HFFc6 (cell line): ENCODE data around the gene USH2A. TPM values are rescaled to one million over a fixed set of nuclear protein-coding genes. Genes with fewer than 3 reads are reported as not detected.
A peak's percentile ranks its signal among the peaks of the same experiment; 100 is the strongest.

Experiments
- DNase-seq: peaks from one replicate; pipeline ENCODE4 v3.0.0-alpha.2; 2018
- H3K27ac Mint-ChIP-seq: 2 replicates; pipeline ENCODE4 v1.8.0; 2020; ENCODE audit warnings: mild to moderate bottlenecking, mixed read lengths
- H3K27me3 Mint-ChIP-seq: 2 replicates; pipeline ENCODE4 v1.8.0; 2021; ENCODE audit warnings: mild to moderate bottlenecking, moderate library complexity, mixed read lengths; ENCODE audit not compliant: insufficient read depth
- H3K36me3 Mint-ChIP-seq: 2 replicates; pipeline ENCODE4 v1.8.0; 2021; ENCODE audit warnings: low read depth, mixed read lengths
- H3K4me1 Mint-ChIP-seq: 2 replicates; pipeline ENCODE4 v1.8.0; 2020; ENCODE audit warnings: low read depth, mixed read lengths
- H3K4me3 Mint-ChIP-seq: 2 replicates; pipeline ENCODE4 v1.8.0; 2020; ENCODE audit warnings: mild to moderate bottlenecking, moderate library complexity, mixed read lengths
- H3K9me3 Mint-ChIP-seq: 2 replicates; pipeline ENCODE4 v1.8.0; 2020; ENCODE audit warnings: mild to moderate bottlenecking, mixed read lengths
- total RNA-seq, 6 experiments: library from RNA; stranded (reverse); fragmentation: NEBNext Ultra II Directional; extraction: Animal tissue kit (Norgen Biotek cat#: 25700); gene quantifications; 2 replicates in 1 of 6; 3 replicates in 5 of 6; pipeline ENCODE4 v1.2.3, GENCODE V29; 2021
- TF ChIP-seq, protein P1 (sequence below): fragments of 200-600 bp; sonication (generic); IDR thresholded peaks from 2 replicates; pipeline ENCODE4 v1.5.0; 2021; ENCODE audit warnings: antibody characterized with exemption, mild to moderate bottlenecking

The USH2A gene
- total RNA-seq, 6 experiments from 2014 or later = 0.02 to 0.07 (median 0.04) TPM

- Mint-ChIP-seq H3K27ac (no peak overlapping the region), H3K9me3 (no peaks in the 10 kb centered on the region), H3K36me3 (no peaks in the 10 kb centered on the region), H3K27me3 (0 out of 2 replicates have a peak, but pooled peaks cover 3% of the 10 kb centered on the region), H3K4me3 (no peak overlapping the region), H3K4me1 (peaks cover 8% of the 10 kb centered on the region; the same call in 1 of the 2 replicates)
- no peak for DNase-seq
- TF ChIP-seq, protein P1, sequence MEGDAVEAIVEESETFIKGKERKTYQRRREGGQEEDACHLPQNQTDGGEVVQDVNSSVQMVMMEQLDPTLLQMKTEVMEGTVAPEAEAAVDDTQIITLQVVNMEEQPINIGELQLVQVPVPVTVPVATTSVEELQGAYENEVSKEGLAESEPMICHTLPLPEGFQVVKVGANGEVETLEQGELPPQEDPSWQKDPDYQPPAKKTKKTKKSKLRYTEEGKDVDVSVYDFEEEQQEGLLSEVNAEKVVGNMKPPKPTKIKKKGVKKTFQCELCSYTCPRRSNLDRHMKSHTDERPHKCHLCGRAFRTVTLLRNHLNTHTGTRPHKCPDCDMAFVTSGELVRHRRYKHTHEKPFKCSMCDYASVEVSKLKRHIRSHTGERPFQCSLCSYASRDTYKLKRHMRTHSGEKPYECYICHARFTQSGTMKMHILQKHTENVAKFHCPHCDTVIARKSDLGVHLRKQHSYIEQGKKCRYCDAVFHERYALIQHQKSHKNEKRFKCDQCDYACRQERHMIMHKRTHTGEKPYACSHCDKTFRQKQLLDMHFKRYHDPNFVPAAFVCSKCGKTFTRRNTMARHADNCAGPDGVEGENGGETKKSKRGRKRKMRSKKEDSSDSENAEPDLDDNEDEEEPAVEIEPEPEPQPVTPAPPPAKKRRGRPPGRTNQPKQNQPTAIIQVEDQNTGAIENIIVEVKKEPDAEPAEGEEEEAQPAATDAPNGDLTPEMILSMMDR = no peak
These were observed 778.1 kb downstream of the USH2A start for GRCh38 chr1:215645182-215645581.

GRCh38 chr1:215643592-215644321 lies 779.5 kb downstream of the USH2A start:
- DNase-seq = no peak
- Mint-ChIP-seq H3K4me3 (no peak overlapping the region), H3K27ac (no peak overlapping the region), H3K27me3 (0 out of 2 replicates have a peak, but pooled peaks cover 3% of the 10 kb centered on the region), H3K4me1 (peaks cover 8% of the 10 kb centered on the region; the same call in 1 of the 2 replicates), H3K36me3 (no peaks in the 10 kb centered on the region), H3K9me3 (no peaks in the 10 kb centered on the region)
- TF ChIP-seq, protein P1 = no peak

GRCh38 chr1:215640429-215641148 lies 782.7 kb downstream of the USH2A start:
- no peak for DNase-seq
- no peak overlapping the region for H3K27ac Mint-ChIP-seq
- TF ChIP-seq, protein P1 = no peak
- H3K4me1 Mint-ChIP-seq = peaks cover 27% of the 10 kb centered on the region
- H3K27me3 Mint-ChIP-seq = no peaks in the 10 kb centered on the region
- no peak overlapping the region for H3K4me3 Mint-ChIP-seq
- H3K9me3 Mint-ChIP-seq = no peaks in the 10 kb centered on the region
- no peaks in the 10 kb centered on the region for H3K36me3 Mint-ChIP-seq

DNA sequence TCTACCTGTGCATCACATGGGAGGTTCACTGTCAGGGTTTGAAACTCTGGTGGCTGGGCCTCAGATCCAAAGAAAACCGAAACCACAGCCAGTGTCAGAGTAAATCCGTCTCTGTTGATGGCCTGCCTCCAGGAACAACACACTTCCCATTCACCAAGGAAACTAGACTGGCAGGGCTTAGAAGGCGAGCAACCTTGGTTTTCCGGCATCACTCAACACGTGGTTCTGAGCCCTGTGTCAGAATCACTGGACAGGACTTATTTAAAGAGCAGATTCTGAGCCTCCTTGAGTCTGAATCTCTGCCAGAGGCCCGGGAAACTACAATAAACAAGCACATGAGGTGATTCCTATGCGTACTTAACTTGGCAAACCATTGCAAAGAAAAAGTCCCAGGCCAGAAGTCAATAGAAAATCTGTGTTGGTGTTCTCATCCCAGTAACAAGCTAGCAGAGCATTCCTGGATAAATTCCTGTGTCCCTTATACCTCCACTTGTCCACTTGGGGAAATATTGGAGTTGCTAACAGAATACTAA lies 786.1 kb downstream of the USH2A start:
- no peaks in the 10 kb centered on the region for H3K9me3 Mint-ChIP-seq
- peak; percentile 9 for DNase-seq
- H3K36me3 Mint-ChIP-seq = no peaks in the 10 kb centered on the region
- peak overlapping the region; percentile 57 for H3K4me3 Mint-ChIP-seq
- TF ChIP-seq, protein P1 = no peak
- no peaks in the 10 kb centered on the region for H3K27me3 Mint-ChIP-seq
- peaks cover 20% of the 10 kb centered on the region for H3K4me1 Mint-ChIP-seq
- peak overlapping the region; percentile 82 for H3K27ac Mint-ChIP-seq

- Mint-ChIP-seq H3K27me3 (no peaks in the 10 kb centered on the region), H3K27ac (peak overlapping the region; percentile 82), H3K4me3 (peak overlapping the region; percentile 57), H3K4me1 (peaks cover 27% of the 10 kb centered on the region), H3K9me3 (no peaks in the 10 kb centered on the region), H3K36me3 (no peaks in the 10 kb centered on the region)
- peak; percentile 70 for DNase-seq
- TF ChIP-seq, protein P1 = no peak
These were observed 786.8 kb downstream of the USH2A start for GRCh38 chr1:215636258-215636965.
